Measurements from ENCODE around the gene CUX1. TPM values are rescaled to one million over a fixed set of nuclear protein-coding genes. Genes with fewer than 3 reads are reported as not detected.

The CUX1 gene
- total RNA-seq, 4 donors from 2014 or later: 93.8 to 156 (median 112) TPM

- Histone ChIP-seq H3K27ac (no peak overlapping the region), H3K4me3 (replicated peaks in 1 of 3) (no peak overlapping the region), H3K4me1 (no peaks in the 10 kb centered on the region), H3K27me3 (no peaks in the 10 kb centered on the region), H3K9me3 (no peaks in the 10 kb centered on the region), H3K36me3 (no peaks in the 10 kb centered on the region)
- 88 to 95% methylated on average over 4 of the region's 4 CpGs for WGBS, 2 donors
- TF ChIP-seq, protein P1, sequence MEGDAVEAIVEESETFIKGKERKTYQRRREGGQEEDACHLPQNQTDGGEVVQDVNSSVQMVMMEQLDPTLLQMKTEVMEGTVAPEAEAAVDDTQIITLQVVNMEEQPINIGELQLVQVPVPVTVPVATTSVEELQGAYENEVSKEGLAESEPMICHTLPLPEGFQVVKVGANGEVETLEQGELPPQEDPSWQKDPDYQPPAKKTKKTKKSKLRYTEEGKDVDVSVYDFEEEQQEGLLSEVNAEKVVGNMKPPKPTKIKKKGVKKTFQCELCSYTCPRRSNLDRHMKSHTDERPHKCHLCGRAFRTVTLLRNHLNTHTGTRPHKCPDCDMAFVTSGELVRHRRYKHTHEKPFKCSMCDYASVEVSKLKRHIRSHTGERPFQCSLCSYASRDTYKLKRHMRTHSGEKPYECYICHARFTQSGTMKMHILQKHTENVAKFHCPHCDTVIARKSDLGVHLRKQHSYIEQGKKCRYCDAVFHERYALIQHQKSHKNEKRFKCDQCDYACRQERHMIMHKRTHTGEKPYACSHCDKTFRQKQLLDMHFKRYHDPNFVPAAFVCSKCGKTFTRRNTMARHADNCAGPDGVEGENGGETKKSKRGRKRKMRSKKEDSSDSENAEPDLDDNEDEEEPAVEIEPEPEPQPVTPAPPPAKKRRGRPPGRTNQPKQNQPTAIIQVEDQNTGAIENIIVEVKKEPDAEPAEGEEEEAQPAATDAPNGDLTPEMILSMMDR (IDR thresholded peaks at IDR 0.05): no peak
- TF ChIP-seq POLR2A (IDR thresholded peaks at IDR 0.05): no peak
- intact Hi-C loops (cut with DNase I): no loop called here
- no peak for DNase-seq
These were observed 272.0 kb downstream of the CUX1 start for GRCh38 chr7:102089175-102090098.

- intact Hi-C loops (cut with DNase I): no loop called here
- no peak overlapping the region for H3K27ac ChIP-seq
- H3K4me3 ChIP-seq (replicated peaks in 1 of 3): no peak overlapping the region
- H3K4me1 ChIP-seq: no peaks in the 10 kb centered on the region
- 81 to 84% methylated on average over 14 of the region's 14 CpGs for WGBS, 2 donors
- H3K27me3 ChIP-seq: no peaks in the 10 kb centered on the region
- TF ChIP-seq, protein P1 (IDR thresholded peaks at IDR 0.05): no peak
- TF ChIP-seq POLR2A (IDR thresholded peaks at IDR 0.05): no peak
- no peaks in the 10 kb centered on the region for H3K9me3 ChIP-seq
- no peaks in the 10 kb centered on the region for H3K36me3 ChIP-seq
- DNase-seq: no peak
These were observed 276.3 kb downstream of the CUX1 start for GRCh38 chr7:102093599-102094315.

- intact Hi-C loops (cut with DNase I): no loop called here
- H3K27ac ChIP-seq: no peak overlapping the region
- TF ChIP-seq, protein P1 (IDR thresholded peaks at IDR 0.05): no peak
- no peak for TF ChIP-seq POLR2A (IDR thresholded peaks at IDR 0.05)
- no peak overlapping the region for H3K4me3 ChIP-seq (replicated peaks in 1 of 3)
- 84 to 89% methylated on average over 4 of the region's 4 CpGs for WGBS, 2 donors
- no peaks in the 10 kb centered on the region for H3K27me3 ChIP-seq
- no peaks in the 10 kb centered on the region for H3K4me1 ChIP-seq
- DNase-seq: no peak
- no peaks in the 10 kb centered on the region for H3K36me3 ChIP-seq
- no peaks in the 10 kb centered on the region for H3K9me3 ChIP-seq
These were observed 276.9 kb downstream of the CUX1 start for GRCh38 chr7:102094316-102094650.

GRCh38 chr7:102095321-102096011 lies 278.0 kb downstream of the CUX1 start:
- no peaks in the 10 kb centered on the region for H3K4me1 ChIP-seq
- H3K4me3 ChIP-seq (replicated peaks in 1 of 3): no peak overlapping the region
- H3K9me3 ChIP-seq: no peaks in the 10 kb centered on the region
- 95 to 96% methylated on average over 16 of the region's 16 CpGs for WGBS, 2 donors
- no peaks in the 10 kb centered on the region for H3K36me3 ChIP-seq
- no peaks in the 10 kb centered on the region for H3K27me3 ChIP-seq
- intact Hi-C loops (cut with DNase I): no loop called here
- TF ChIP-seq, protein P1 (IDR thresholded peaks at IDR 0.05): no peak
- TF ChIP-seq POLR2A (IDR thresholded peaks at IDR 0.05): no peak
- no peak for DNase-seq
- H3K27ac ChIP-seq: no peak overlapping the region
